Sigmoid colon (tissue), 7 donors: ENCODE data around the gene MYO5B. TPM values are rescaled to one million over a fixed set of nuclear protein-coding genes. Genes with fewer than 3 reads are reported as not detected.

Source experiments
- DNase-seq: peaks from one replicate; pipeline ENCODE4 v3.0.0-alpha.2; 2019
- H3K27ac ChIP-seq, 4 donors: fragments of 200-600 bp; sonication (generic); one replicate each; pipeline ENCODE4 v1.5.1; 2016 to 2019; ENCODE audit warnings: mild to moderate bottlenecking in 1 of 4
- H3K27me3 ChIP-seq, 3 donors: fragments of 200-600 bp; sonication (generic); one replicate each; pipeline ENCODE4 v1.5.1; 2019; ENCODE audit warnings: mild to moderate bottlenecking in 1 of 3
- H3K36me3 ChIP-seq, 4 donors: fragments of 200-600 bp; sonication (generic); one replicate each; pipeline ENCODE4 v1.5.1; 2016 to 2019
- H3K4me1 ChIP-seq, 4 donors: fragments of 200-600 bp; sonication (generic); one replicate each; pipeline ENCODE4 v1.5.1; 2017 to 2019
- H3K4me3 ChIP-seq, 4 donors: fragments of 200-600 bp; sonication (generic); one replicate each; pipeline ENCODE4 v1.5.1; 2017 to 2019; ENCODE audit warnings: mild to moderate bottlenecking in 2 of 4, moderate library complexity in 1 of 4
- H3K9me3 ChIP-seq, 4 donors: fragments of 200-600 bp in 3 of 4; sonication (generic) in 3 of 4; one replicate each; pipeline versions ENCODE4 v1.5.1 to v1.6.1; 2013 to 2019
- EP300 ChIP-seq, 4 donors: sonication (generic); formaldehyde crosslinking; IDR thresholded peaks; one replicate each; pipeline ENCODE4 v1.6.1; 2017; ENCODE audit warnings: antibody characterized with exemption in 4 of 4
- POLR2A ChIP-seq, 2 donors: fragments of 450-650 bp; IDR thresholded peaks; one replicate each; pipeline ENCODE4 v1.6.1; 2016; ENCODE audit warnings: antibody characterized with exemption in 2 of 2, mild to moderate bottlenecking in 2 of 2, moderate library complexity in 2 of 2
- POLR2AphosphoS5 ChIP-seq, 4 donors: sonication (generic); formaldehyde crosslinking; IDR thresholded peaks; one replicate each; pipeline ENCODE4 v1.6.1; 2017; ENCODE audit warnings: antibody characterized with exemption in 4 of 4
- WGBS, 2 donors: extraction: QIAGEN DNeasy Blood & Tissue Kit; methylation state at CpG; one replicate each; pipeline ENCODE4 v1.1.7; 2013; 5-methylcytosine and 5-hydroxymethylcytosine counted together
- intact Hi-C: fragments of 100-400 bp; cut with DNase I; formaldehyde crosslinking; loops from one replicate; pipeline ENCODE4 v1.15.1; 2023
- polyA plus RNA-seq, 3 donors: library from polyadenylated mRNA; stranded (reverse); fragments of 200-250 nt; gene quantifications; one replicate each; pipeline ENCODE4 v1.2.3, GENCODE V29; 2013
- total RNA-seq, 4 donors: library from RNA; depleted of rRNA; stranded (reverse); fragments of >200 nt; gene quantifications; one replicate each; pipeline ENCODE4 v1.1.0, GENCODE V29; 2016
- TF ChIP-seq, protein P1 (sequence below), 4 experiments: fragments of 450-650 bp in 3 of 4; fragments of 200-600 bp in 1 of 4; IDR thresholded peaks; one replicate each; pipeline ENCODE4 v1.5.1; 2016 to 2019; ENCODE audit warnings: antibody characterized with exemption in 4 of 4, mild to moderate bottlenecking in 3 of 4, moderate library complexity in 2 of 4
- donor health status: healthy with polysubstance abuse.
- donor health status: Bipolar disorder and iron deficiency.
- donor health status: healthy.

MYO5B gene
- total and polyA plus RNA-seq, 7 donors: 0.14 to 80.7 (median 3.0) TPM

DNA sequence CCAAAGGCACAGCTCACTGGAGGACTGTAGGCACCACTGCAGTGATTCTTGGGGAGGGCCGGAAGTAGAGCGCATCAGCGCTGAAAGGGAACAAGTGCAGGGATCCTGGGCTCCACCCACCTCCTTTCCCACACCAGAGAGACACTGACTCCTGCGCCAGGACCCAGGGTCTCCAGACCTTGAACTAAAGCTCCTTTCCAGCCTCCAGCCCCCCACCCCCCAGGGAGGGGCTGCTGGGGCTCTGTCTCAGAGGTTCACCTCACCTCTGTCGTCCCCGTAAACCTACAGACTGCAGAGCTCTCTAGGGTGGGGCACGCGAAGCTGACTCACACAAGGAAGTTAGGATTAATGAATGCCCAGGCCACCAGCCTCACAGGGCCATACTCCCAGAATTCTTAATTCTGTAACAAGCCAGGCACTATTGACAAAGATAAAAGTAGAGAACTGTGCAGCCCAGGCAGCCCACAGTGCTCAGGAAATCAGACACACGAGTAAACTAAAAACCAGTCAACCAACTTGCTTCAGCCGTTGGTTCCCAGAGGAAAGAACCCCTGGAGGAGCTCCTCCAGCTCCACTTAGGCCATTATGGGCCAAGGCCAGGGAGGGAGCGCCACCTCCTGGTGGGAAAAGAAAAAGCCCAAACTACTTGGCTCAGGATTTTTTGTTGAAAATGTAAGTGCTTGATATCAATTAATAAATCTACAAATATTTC lies 336.5 kb downstream of the MYO5B start:
- no peaks in the 10 kb centered on the region for H3K9me3 ChIP-seq
- no peaks in the 10 kb centered on the region for H3K36me3 ChIP-seq
- no peak overlapping the region for H3K4me3 ChIP-seq
- intact Hi-C loops: loop anchor here (1.0 to 10.0 kb wide), 4 partner anchors 48 to 348 kb away; no protein-coding TSS in a partner anchor
- 20 to 56% methylated on average over 11 of the region's 11 CpGs for whole genome bisulfite sequencing, 2 donors
- DNase-seq: peak; percentile 73
- H3K27me3 ChIP-seq: no peaks in the 10 kb centered on the region
- H3K27ac ChIP-seq: no peak overlapping the region
- no peaks in the 10 kb centered on the region for H3K4me1 ChIP-seq
- no peak for TF ChIP-seq POLR2AphosphoS5 (IDR thresholded peaks at IDR 0.05)
- TF ChIP-seq, protein P1, sequence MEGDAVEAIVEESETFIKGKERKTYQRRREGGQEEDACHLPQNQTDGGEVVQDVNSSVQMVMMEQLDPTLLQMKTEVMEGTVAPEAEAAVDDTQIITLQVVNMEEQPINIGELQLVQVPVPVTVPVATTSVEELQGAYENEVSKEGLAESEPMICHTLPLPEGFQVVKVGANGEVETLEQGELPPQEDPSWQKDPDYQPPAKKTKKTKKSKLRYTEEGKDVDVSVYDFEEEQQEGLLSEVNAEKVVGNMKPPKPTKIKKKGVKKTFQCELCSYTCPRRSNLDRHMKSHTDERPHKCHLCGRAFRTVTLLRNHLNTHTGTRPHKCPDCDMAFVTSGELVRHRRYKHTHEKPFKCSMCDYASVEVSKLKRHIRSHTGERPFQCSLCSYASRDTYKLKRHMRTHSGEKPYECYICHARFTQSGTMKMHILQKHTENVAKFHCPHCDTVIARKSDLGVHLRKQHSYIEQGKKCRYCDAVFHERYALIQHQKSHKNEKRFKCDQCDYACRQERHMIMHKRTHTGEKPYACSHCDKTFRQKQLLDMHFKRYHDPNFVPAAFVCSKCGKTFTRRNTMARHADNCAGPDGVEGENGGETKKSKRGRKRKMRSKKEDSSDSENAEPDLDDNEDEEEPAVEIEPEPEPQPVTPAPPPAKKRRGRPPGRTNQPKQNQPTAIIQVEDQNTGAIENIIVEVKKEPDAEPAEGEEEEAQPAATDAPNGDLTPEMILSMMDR (IDR thresholded peaks at IDR 0.05): peak; percentile 44 to 88 (median 80)

DNA sequence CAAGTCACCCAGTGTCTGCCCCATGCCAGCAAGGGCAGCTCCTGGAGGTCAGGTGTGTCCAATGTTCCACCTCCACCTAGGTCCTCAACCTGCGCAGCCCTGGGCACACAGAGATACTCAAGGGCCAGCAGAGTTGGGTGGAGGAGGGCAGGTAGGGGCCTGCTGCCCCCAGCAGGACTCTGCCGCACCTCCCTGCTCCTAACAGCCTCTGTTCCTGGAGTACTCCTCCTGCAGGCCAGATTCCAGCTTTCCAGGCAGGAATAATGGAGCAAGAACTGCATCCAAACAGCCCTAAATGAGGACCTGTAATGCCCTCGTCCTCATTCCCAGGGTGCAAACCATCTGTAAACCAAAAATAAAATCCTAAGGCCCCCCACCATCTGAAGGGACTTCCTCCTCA lies 337.2 kb downstream of the MYO5B start:
- intact Hi-C loops: loop anchor here (2.0 to 10.0 kb wide), 3 partner anchors 47 to 300 kb away; no protein-coding TSS in a partner anchor
- no peak for TF ChIP-seq EP300 (IDR thresholded peaks at IDR 0.05)
- no peak for TF ChIP-seq POLR2A (IDR thresholded peaks at IDR 0.05)
- TF ChIP-seq POLR2AphosphoS5 (IDR thresholded peaks at IDR 0.05): no peak
- TF ChIP-seq, protein P1 (IDR thresholded peaks at IDR 0.05): no peak
- Histone ChIP-seq H3K4me1 (no peaks in the 10 kb centered on the region), H3K4me3 (no peak overlapping the region), H3K36me3 (no peaks in the 10 kb centered on the region), H3K27me3 (no peaks in the 10 kb centered on the region), H3K9me3 (no peaks in the 10 kb centered on the region), H3K27ac (no peak overlapping the region)
- 62 to 82% methylated on average over 3 of the region's 3 CpGs for WGBS, 2 donors
- DNase-seq: no peak

DNA sequence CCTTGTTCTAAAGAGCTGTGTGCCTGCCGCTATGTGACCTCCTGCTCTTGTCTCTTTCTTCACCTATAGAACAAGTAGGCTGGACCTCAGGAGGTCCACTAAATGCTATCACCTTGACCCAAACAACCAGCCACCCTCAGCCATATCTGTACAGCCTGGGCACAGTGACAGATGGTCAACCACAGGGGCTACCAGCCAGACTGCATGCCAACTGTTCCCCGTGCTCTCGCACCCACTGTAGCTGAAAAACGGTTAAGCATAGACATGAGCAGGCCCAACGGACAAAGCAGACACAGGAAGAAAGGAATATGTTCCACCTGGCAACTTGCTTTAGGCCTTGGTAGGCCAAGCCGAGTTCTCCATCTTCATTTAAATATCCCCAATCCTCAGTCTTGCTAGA lies 338.5 kb downstream of the MYO5B start:
- Histone ChIP-seq H3K27ac (no peak overlapping the region), H3K4me3 (no peak overlapping the region), H3K27me3 (no peaks in the 10 kb centered on the region), H3K9me3 (no peaks in the 10 kb centered on the region), H3K36me3 (no peaks in the 10 kb centered on the region), H3K4me1 (no peaks in the 10 kb centered on the region)
- intact Hi-C loops: loop anchor here (5.0 to 10.0 kb wide), 2 partner anchors 62 to 299 kb away; no protein-coding TSS in a partner anchor
- DNase-seq: no peak
- no peak for TF ChIP-seq POLR2AphosphoS5 (IDR thresholded peaks at IDR 0.05)
- no peak for TF ChIP-seq POLR2A (IDR thresholded peaks at IDR 0.05)
- no peak for TF ChIP-seq EP300 (IDR thresholded peaks at IDR 0.05)
- TF ChIP-seq, protein P1 (IDR thresholded peaks at IDR 0.05): no peak
- WGBS, 2 donors: 92 to 96% methylated on average over 6 of the region's 6 CpGs

DNA sequence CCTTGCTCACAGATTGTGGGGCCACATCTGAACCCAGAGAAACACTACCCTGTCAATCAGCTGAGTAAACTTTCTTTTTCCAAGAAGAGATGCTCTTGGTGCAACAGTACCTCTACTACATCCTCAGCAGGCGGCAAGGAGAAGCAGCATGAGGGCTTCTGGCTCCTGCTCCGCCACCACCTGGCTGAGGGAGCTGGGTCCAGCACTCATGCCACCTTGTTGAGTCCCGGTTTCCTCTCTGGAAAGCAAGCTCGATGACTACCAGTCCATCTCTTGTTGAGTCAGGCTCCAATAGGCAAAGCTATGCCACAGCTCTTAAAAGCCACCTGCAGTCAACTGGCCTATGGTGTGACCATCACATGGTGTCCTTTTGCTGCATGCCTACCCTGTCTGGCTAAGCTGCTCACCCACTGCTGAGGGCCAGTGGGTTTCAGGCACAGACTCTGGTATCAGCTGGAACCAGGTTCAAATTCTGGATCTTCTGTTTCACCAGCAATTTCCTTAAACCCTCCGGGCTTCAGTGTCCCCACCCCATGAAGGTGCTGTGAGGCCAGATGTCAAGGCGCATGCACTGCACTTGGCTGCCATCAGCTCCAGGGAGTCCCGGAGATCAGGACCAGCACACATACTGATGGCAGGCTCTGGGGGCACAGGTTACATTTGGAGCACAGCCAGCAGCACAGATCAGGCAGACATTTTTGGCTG lies 339.1 kb downstream of the MYO5B start:
- DNase-seq: no peak
- Histone ChIP-seq H3K36me3 (no peaks in the 10 kb centered on the region), H3K9me3 (no peaks in the 10 kb centered on the region), H3K27me3 (no peaks in the 10 kb centered on the region), H3K4me1 (no peaks in the 10 kb centered on the region), H3K27ac (no peak overlapping the region), H3K4me3 (no peak overlapping the region)
- 95% methylated on average over 7 of the region's 7 CpGs for WGBS, 2 donors
- intact Hi-C loops: loop anchor here (5.0 to 10.0 kb wide), 2 partner anchors 61 to 299 kb away; no protein-coding TSS in a partner anchor
- TF ChIP-seq EP300 (IDR thresholded peaks at IDR 0.05): no peak
- TF ChIP-seq, protein P1 (IDR thresholded peaks at IDR 0.05): no peak
